PC-3 (cell line): ENCODE data around the gene CEP192. TPM values are rescaled to one million over a fixed set of nuclear protein-coding genes. Genes with fewer than 3 reads are reported as not detected.

Experiments
- ATAC-seq: fragments of 200-7000 bp; cut with Tn5 transposase; 2 replicates; pipeline ENCODE4 v1.9.1; 2020; ENCODE audit warnings: mild to moderate bottlenecking, moderate library complexity
- BruUV-seq: library from RNA; stranded (reverse); fragments of 400-500 nt; replicated peaks from 2 replicates; lab custom pipeline; 2021; lab: Mats Ljungman, UMichigan
- CTCF ChIA-PET: fragments of 300-600 bp; sonication (Branson Sonifier 250); formaldehyde crosslinking; loops from one replicate; lab custom pipeline; 2022; ENCODE audit warnings: antibody characterized with exemption; lab: Charles Lee
- POLR2A ChIA-PET: fragments of 300-600 bp; sonication (Branson Sonifier 250); formaldehyde crosslinking; loops from one replicate; lab custom pipeline; 2022; ENCODE audit warnings: antibody characterized with exemption; ENCODE audit not compliant: unreplicated experiment; lab: Charles Lee
- DNase-seq: peaks from one replicate; pipeline ENCODE4 v3.0.0-alpha.2; 2015
- H2AFZ ChIP-seq: fragments of 300-600 bp; sonication (generic); 2 replicates; pipeline ENCODE4 v1.6.0; 2016; ENCODE audit warnings: antibody characterized with exemption, low read length
- H3F3A ChIP-seq: fragments of 300-600 bp; sonication (generic); one replicate; pipeline ENCODE4 v1.6.0; 2017; ENCODE audit warnings: antibody characterized with exemption, low read length, control low read depth, mild to moderate bottlenecking; ENCODE audit not compliant: unreplicated experiment
- H3K27ac ChIP-seq: fragments of 300-600 bp; sonication (generic); 2 replicates; pipeline ENCODE4 v1.5.1; 2016; ENCODE audit warnings: mild to moderate bottlenecking, low read length
- H3K27me3 ChIP-seq: fragments of 300-600 bp; sonication (generic); 2 replicates; pipeline ENCODE4 v1.6.1; 2016; ENCODE audit warnings: low read length, mixed read lengths
- H3K36me3 ChIP-seq: fragments of 300-600 bp; sonication (generic); 2 replicates; pipeline ENCODE4 v1.6.1; 2016; ENCODE audit warnings: low read depth, mixed run types, low read length, mixed read lengths
- H3K4me1 ChIP-seq: fragments of 300-600 bp; sonication (generic); 2 replicates; pipeline ENCODE4 v1.5.1; 2016; ENCODE audit warnings: low read length; ENCODE audit not compliant: insufficient read depth
- H3K4me2 ChIP-seq: fragments of 300-600 bp; sonication (generic); 2 replicates; pipeline ENCODE4 v1.6.0; 2016; ENCODE audit warnings: low read length
- H3K4me3 ChIP-seq: fragments of 300-600 bp; sonication (generic); 2 replicates; pipeline ENCODE4 v1.5.1; 2016; ENCODE audit warnings: mild to moderate bottlenecking, low read length, mixed read lengths
- H3K79me2 ChIP-seq: fragments of 300-600 bp; sonication (generic); 2 replicates; pipeline ENCODE4 v1.6.1; 2017; ENCODE audit warnings: low read length, mixed read lengths
- H3K9ac ChIP-seq: fragments of 300-600 bp; sonication (generic); 2 replicates; pipeline ENCODE4 v1.6.0; 2016; ENCODE audit warnings: mild to moderate bottlenecking, low read length
- H3K9me2 ChIP-seq: fragments of 300-600 bp; sonication (generic); replicated peaks from 2 replicates; pipeline ENCODE4 v1.6.1; 2016; ENCODE audit warnings: mixed run types, low read length, mixed read lengths
- H3K9me3 ChIP-seq: fragments of 300-600 bp; sonication (generic); 2 replicates; pipeline ENCODE4 v1.6.1; 2016; ENCODE audit warnings: low read length, mixed read lengths
- H4K20me1 ChIP-seq: fragments of 300-600 bp; sonication (generic); 2 replicates; pipeline ENCODE4 v1.6.1; 2016; ENCODE audit warnings: low read length, mixed read lengths
- EZH2 ChIP-seq: fragments of 300-600 bp; sonication (generic); IDR thresholded peaks from one replicate; pipeline ENCODE4 v1.6.1; 2017; ENCODE audit warnings: antibody characterized with exemption, mild to moderate bottlenecking, low read length; ENCODE audit not compliant: unreplicated experiment
- EZH2phosphoT487 ChIP-seq: fragments of 300-600 bp; sonication (generic); IDR thresholded peaks from 2 replicates; pipeline ENCODE4 v1.6.1; 2018; ENCODE audit warnings: mild to moderate bottlenecking, antibody characterized with exemption, low read length, borderline replicate concordance
- intact Hi-C: fragments of 100-400 bp; cut with micrococcal nuclease; formaldehyde crosslinking; loops from 2 replicates; pipeline ENCODE4 v1.9.0; 2023
- total RNA-seq: library from RNA; depleted of rRNA; stranded (reverse); fragments of >200 nt; gene quantifications from 2 replicates; pipeline ENCODE4 v1.2.3, GENCODE V29; 2014
- TF ChIP-seq, protein P1 (sequence below): fragments of 300-600 bp; sonication (generic); conservative IDR thresholded peaks from 2 replicates; pipeline ENCODE4 v1.5.1; 2017; ENCODE audit warnings: antibody characterized with exemption, low read depth, mild to moderate bottlenecking, low read length

The CEP192 gene
- total RNA-seq, 1 experiment from 2014 or later = 32.6 TPM

DNA sequence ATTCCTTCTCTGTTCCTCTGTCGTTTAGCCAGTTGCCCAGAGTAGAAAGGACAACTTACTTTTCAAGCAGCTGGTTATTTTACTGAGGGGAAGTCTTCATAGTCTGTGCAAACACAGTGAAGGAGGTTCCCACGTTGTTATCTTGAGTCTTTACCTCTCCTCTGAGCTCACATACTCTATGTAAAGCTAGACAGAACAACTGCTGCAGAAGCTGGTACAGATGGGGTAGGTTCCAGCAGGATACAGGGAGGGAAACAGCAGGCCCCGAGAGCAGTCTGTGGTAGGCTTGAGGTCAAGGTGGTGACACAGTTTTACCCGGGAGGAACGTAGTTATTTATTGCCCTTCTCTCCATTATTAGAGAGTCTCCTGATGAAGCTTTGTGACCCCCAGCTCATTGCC lies 134.0 kb downstream of the CEP192 start:
- Histone ChIP-seq H3K9me2 (no peaks in the 10 kb centered on the region), H3K36me3 (peaks cover 18% of the 10 kb centered on the region), H3K4me2 (no peak overlapping the region), H3K9ac (no peak overlapping the region), H3K4me3 (no peak overlapping the region), H2AFZ (no peak overlapping the region), H3K27ac (no peak overlapping the region), H3K4me1 (no peaks in the 10 kb centered on the region), H3F3A (no peaks in the 10 kb centered on the region), H4K20me1 (no peaks in the 10 kb centered on the region), H3K27me3 (no peaks in the 10 kb centered on the region), H3K79me2 (no peaks in the 10 kb centered on the region), H3K9me3 (no peaks in the 10 kb centered on the region)
- ATAC-seq = no peak
- no peak for DNase-seq
- ChIA-PET POLR2A (no interaction called here), CTCF (interaction anchor here (1.1 kb wide), 1 partner anchor 12 kb away, joined by 3 read pairs; no protein-coding TSS in a partner anchor)
- BruUV-seq = no TSS peak
- TF ChIP-seq EZH2phosphoT487 (no peak), EZH2 (no peak)
- TF ChIP-seq, protein P1, sequence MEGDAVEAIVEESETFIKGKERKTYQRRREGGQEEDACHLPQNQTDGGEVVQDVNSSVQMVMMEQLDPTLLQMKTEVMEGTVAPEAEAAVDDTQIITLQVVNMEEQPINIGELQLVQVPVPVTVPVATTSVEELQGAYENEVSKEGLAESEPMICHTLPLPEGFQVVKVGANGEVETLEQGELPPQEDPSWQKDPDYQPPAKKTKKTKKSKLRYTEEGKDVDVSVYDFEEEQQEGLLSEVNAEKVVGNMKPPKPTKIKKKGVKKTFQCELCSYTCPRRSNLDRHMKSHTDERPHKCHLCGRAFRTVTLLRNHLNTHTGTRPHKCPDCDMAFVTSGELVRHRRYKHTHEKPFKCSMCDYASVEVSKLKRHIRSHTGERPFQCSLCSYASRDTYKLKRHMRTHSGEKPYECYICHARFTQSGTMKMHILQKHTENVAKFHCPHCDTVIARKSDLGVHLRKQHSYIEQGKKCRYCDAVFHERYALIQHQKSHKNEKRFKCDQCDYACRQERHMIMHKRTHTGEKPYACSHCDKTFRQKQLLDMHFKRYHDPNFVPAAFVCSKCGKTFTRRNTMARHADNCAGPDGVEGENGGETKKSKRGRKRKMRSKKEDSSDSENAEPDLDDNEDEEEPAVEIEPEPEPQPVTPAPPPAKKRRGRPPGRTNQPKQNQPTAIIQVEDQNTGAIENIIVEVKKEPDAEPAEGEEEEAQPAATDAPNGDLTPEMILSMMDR = no peak
- intact Hi-C loops = no loop called here

DNA sequence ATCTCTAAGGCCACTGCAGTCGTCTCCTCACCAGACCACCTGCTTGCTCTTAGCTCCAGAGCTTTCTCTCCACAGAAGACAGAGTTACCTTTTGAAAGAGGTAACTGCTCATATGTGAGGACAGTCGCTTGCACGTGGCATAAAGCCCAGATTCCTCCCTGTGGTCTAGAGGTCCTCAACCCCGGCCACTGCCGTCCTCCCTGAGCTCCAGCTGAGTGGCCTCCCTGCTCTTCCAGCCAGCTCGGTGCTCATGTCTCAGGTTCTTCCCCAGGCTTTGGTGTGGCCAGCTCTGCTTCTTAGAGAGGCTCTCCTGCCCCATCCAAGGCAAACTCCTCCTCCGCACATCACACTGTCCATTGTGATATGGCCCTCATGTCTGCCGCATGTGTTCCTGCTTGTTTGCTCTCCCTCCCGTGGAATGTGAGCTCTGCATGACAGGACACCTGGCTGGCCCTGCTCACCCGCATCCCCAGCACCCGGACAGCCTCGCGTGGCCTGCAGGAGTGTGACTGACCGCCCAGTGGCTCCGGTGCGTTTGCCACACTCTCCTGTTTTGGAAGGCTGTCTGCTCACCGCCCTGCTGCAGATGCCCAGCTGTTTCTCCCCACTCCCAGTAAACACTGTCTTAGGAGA lies 135.9 kb downstream of the CEP192 start:
- no peak for TF ChIP-seq EZH2phosphoT487
- TF ChIP-seq EZH2 = no peak
- TF ChIP-seq, protein P1 = no peak
- ChIA-PET CTCF (no interaction called here), POLR2A (no interaction called here)
- Histone ChIP-seq H3K9ac (no peak overlapping the region), H3K9me3 (no peaks in the 10 kb centered on the region), H3F3A (no peaks in the 10 kb centered on the region), H3K9me2 (no peaks in the 10 kb centered on the region), H4K20me1 (no peaks in the 10 kb centered on the region), H2AFZ (no peak overlapping the region), H3K79me2 (no peaks in the 10 kb centered on the region), H3K4me1 (no peaks in the 10 kb centered on the region), H3K27ac (no peak overlapping the region), H3K27me3 (no peaks in the 10 kb centered on the region), H3K4me3 (no peak overlapping the region), H3K36me3 (peaks cover 10% of the 10 kb centered on the region; the same call in 1 of the 2 replicates), H3K4me2 (no peak overlapping the region)
- DNase-seq = no peak
- ATAC-seq = no peak
- intact Hi-C loops = no loop called here
- BruUV-seq = no TSS peak

DNA sequence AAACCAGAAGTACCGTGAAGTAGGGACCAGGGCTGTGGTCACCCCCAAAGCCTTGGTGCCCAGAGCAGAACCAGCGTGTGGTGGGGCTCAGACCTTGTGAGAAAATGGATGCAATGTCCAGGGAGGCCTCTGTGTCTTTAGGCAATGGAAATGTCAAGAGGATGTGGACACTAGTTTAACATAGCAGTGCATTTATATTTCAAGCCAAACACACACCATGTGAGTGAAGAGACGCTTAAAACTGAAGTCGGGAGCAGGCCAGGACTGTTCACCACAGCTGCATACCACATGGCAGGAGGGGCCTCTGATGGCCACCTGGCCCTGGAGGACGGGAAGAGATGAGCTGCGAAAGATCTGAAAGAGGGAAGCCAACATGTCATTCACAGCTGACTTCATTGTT lies 140.1 kb downstream of the CEP192 start:
- Histone ChIP-seq H3K79me2 (no peaks in the 10 kb centered on the region), H3K4me1 (no peaks in the 10 kb centered on the region), H3K4me2 (no peak overlapping the region), H3K4me3 (no peak overlapping the region), H4K20me1 (no peaks in the 10 kb centered on the region), H3F3A (no peaks in the 10 kb centered on the region), H2AFZ (no peak overlapping the region), H3K9ac (no peak overlapping the region), H3K9me3 (no peaks in the 10 kb centered on the region), H3K27me3 (no peaks in the 10 kb centered on the region), H3K9me2 (no peaks in the 10 kb centered on the region), H3K27ac (no peak overlapping the region), H3K36me3 (peaks cover 10% of the 10 kb centered on the region; the same call in 1 of the 2 replicates)
- no peak for ATAC-seq
- CTCF ChIA-PET = no interaction called here
- POLR2A ChIA-PET = no interaction called here
- TF ChIP-seq EZH2phosphoT487 = no peak
- no peak for TF ChIP-seq EZH2
- TF ChIP-seq, protein P1 = no peak
- DNase-seq = no peak
- intact Hi-C loops = no loop called here
- no TSS peak for BruUV-seq
